Measurements from ENCODE around the gene MAGEA10. TPM values are rescaled to one million over a fixed set of nuclear protein-coding genes. Genes with fewer than 3 reads are reported as not detected.

The MAGEA10 gene
- total RNA-seq, 1 experiment from 2014 or later, result not detected

DNA sequence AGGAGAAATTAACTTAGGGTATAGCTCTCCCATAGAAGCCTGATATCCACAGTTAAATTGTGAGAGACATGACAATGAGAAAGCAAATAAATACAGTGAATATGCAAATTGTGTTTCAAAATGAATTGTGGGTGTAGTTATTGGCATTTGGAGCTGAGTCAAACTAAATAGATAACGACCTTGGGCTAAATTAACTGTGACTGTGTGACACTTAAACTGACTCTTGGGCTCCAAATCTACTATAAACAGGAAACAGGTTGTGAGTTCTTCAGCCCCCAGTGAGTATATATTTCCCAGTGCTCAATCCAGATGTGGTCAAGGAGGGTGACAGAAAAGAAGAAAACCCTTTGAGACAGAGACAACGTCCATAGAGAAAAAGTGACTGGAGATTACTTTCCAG lies 11.3 kb upstream of the MAGEA10 start:
- Histone ChIP-seq H3K4me1 (ENCODE audit: insufficient read depth, low read length, poor library complexity, severe bottlenecking) (no peaks in the 10 kb centered on the region), H3K9me3 (ENCODE audit: low read depth, low read length, poor library complexity, severe bottlenecking) (no peaks in the 10 kb centered on the region), H3K36me3 (ENCODE audit: insufficient read depth, low read length, poor library complexity, severe bottlenecking) (no peaks in the 10 kb centered on the region), H3K27me3 (replicated peaks; ENCODE audit: insufficient read depth, low read depth, low read length, poor library complexity) (no peaks in the 10 kb centered on the region), H3K4me3 (ENCODE audit: low read depth, low read length, poor library complexity, severe bottlenecking) (no peak overlapping the region), H3K27ac (ENCODE audit: low read depth, low read length, poor library complexity, severe bottlenecking) (no peak overlapping the region)
- CTCF ChIA-PET, result no interaction called here
- POLR2A ChIA-PET (ENCODE audit: low non-redundant PET), result no interaction called here
- intact Hi-C loops (cut with micrococcal nuclease; ENCODE audit: unreplicated experiment), result no loop called here
- BruUV-seq (replicated peaks), result no TSS peak
- no peak for DNase-seq (ENCODE audit: low spot score)
- no peak for TF ChIP-seq EZH2 (IDR thresholded peaks at IDR 0.05; ENCODE audit: borderline replicate concordance, low read depth, low read length, poor library complexity, severe bottlenecking)
- TF ChIP-seq, protein P1, sequence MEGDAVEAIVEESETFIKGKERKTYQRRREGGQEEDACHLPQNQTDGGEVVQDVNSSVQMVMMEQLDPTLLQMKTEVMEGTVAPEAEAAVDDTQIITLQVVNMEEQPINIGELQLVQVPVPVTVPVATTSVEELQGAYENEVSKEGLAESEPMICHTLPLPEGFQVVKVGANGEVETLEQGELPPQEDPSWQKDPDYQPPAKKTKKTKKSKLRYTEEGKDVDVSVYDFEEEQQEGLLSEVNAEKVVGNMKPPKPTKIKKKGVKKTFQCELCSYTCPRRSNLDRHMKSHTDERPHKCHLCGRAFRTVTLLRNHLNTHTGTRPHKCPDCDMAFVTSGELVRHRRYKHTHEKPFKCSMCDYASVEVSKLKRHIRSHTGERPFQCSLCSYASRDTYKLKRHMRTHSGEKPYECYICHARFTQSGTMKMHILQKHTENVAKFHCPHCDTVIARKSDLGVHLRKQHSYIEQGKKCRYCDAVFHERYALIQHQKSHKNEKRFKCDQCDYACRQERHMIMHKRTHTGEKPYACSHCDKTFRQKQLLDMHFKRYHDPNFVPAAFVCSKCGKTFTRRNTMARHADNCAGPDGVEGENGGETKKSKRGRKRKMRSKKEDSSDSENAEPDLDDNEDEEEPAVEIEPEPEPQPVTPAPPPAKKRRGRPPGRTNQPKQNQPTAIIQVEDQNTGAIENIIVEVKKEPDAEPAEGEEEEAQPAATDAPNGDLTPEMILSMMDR (conservative IDR thresholded peaks at IDR 0.05; ENCODE audit: low read depth, low read length), result no peak

DNA sequence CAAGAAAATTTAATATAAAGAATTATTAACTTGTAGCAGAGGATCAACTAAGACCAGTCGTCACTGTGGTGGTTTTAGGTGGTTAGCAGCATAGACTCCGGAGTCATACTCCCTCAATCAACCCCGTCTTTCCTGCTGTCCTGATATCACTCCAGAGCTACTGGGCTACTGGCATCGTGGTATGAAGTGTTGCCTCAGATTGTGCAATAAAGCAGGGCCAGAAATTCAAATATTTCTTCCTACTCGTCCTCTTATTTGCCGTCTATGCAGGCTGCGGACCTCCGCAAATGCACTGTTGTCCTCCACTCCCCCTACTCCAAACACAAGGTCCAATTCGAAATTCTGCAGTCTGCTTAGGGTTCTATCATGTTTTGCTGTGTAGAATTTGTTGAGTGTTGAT lies 1.2 kb upstream of the MAGEA10 start:
- intact Hi-C loops (cut with micrococcal nuclease; ENCODE audit: unreplicated experiment), result no loop called here
- BruUV-seq (replicated peaks), result no TSS peak

DNA sequence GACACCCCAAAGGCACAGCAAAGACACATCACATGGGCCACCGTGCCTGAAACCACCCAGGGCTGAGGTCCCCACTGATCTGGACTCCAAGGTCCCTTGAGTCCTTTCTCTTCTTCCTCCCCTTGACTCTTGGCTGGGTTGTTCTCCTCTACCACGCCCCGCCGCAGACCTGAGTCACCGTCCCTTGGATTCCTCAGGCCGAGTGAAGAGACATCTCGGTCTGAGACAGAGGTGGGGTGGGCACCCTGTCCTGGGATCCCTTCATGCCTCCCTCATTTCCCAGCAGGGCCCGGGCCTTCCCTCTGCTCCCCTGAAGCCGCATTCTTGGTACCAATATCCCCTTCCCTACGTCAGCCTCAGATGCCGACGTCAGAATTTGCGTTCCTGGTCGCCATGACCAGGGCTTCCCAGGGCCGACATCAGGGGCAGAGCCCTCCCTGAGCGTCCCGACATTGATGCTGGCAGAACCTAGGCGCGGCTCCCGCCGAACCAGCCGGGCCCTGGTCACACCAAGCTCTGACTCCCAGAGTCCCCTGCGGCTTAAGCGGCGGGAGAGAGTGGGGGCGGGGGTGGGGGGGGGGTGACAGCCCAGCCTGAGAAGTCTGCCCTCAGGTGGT lies 498 bp downstream of the MAGEA10 start:
- Histone ChIP-seq H3K36me3 (ENCODE audit: insufficient read depth, low read length, poor library complexity, severe bottlenecking) (no peaks in the 10 kb centered on the region), H3K27ac (ENCODE audit: low read depth, low read length, poor library complexity, severe bottlenecking) (no peak overlapping the region), H3K27me3 (replicated peaks; ENCODE audit: insufficient read depth, low read depth, low read length, poor library complexity) (no peaks in the 10 kb centered on the region), H3K9me3 (ENCODE audit: low read depth, low read length, poor library complexity, severe bottlenecking) (no peaks in the 10 kb centered on the region), H3K4me1 (ENCODE audit: insufficient read depth, low read length, poor library complexity, severe bottlenecking) (no peaks in the 10 kb centered on the region), H3K4me3 (ENCODE audit: low read depth, low read length, poor library complexity, severe bottlenecking) (no peak overlapping the region)
- BruUV-seq (replicated peaks), result no TSS peak
- DNase-seq (ENCODE audit: low spot score), result no peak
- intact Hi-C loops (cut with micrococcal nuclease; ENCODE audit: unreplicated experiment), result no loop called here
- ChIA-PET POLR2A (ENCODE audit: low non-redundant PET) (no interaction called here), CTCF (no interaction called here)
- no peak for TF ChIP-seq EZH2 (IDR thresholded peaks at IDR 0.05; ENCODE audit: borderline replicate concordance, low read depth, low read length, poor library complexity, severe bottlenecking)
- TF ChIP-seq, protein P1 (conservative IDR thresholded peaks at IDR 0.05; ENCODE audit: low read depth, low read length), result no peak

More for the DNA sequence above, 1.2 kb upstream of the MAGEA10 start:
- Histone ChIP-seq H3K4me1 (ENCODE audit: insufficient read depth, low read length, poor library complexity, severe bottlenecking) (no peaks in the 10 kb centered on the region), H3K36me3 (ENCODE audit: insufficient read depth, low read length, poor library complexity, severe bottlenecking) (no peaks in the 10 kb centered on the region), H3K9me3 (ENCODE audit: low read depth, low read length, poor library complexity, severe bottlenecking) (no peaks in the 10 kb centered on the region), H3K27ac (ENCODE audit: low read depth, low read length, poor library complexity, severe bottlenecking) (no peak overlapping the region), H3K27me3 (replicated peaks; ENCODE audit: insufficient read depth, low read depth, low read length, poor library complexity) (no peaks in the 10 kb centered on the region), H3K4me3 (ENCODE audit: low read depth, low read length, poor library complexity, severe bottlenecking) (no peak overlapping the region)
- TF ChIP-seq, protein P1 (conservative IDR thresholded peaks at IDR 0.05; ENCODE audit: low read depth, low read length), result no peak
- no peak for TF ChIP-seq EZH2 (IDR thresholded peaks at IDR 0.05; ENCODE audit: borderline replicate concordance, low read depth, low read length, poor library complexity, severe bottlenecking)
- CTCF ChIA-PET, result no interaction called here
- POLR2A ChIA-PET (ENCODE audit: low non-redundant PET), result no interaction called here
- DNase-seq (ENCODE audit: low spot score), result no peak
